GM18498 (cell line): ENCODE data around the gene CTXND2.

Source experiments
- ATAC-seq: cut with Tn5 transposase; IDR thresholded peaks from one replicate; pipeline ENCODE4 v1.9.1; 2021; ENCODE audit warnings: mild to moderate bottlenecking, moderate library complexity; ENCODE audit not compliant: unreplicated experiment

CTXND2 gene

DNA sequence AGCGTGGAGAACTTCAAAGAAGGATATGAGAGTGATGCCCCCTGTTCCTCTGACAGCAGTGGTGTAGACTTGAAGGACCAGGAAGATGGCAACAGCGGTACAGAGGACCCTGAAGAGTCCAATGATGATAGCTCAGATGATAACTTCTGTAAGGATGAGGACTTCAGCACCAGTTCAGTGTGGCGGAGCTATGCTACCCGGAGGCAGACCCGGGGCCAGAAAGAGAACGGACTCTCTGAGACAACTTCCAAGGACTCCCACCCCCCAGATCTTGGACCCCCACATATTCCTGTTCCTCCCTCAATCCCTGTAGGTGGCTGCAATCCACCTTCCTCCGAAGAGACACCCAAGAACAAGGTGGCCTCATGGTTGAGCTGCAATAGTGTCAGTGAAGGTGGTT lies 73.7 kb downstream of the CTXND2 start:
- ATAC-seq, result no peak

DNA sequence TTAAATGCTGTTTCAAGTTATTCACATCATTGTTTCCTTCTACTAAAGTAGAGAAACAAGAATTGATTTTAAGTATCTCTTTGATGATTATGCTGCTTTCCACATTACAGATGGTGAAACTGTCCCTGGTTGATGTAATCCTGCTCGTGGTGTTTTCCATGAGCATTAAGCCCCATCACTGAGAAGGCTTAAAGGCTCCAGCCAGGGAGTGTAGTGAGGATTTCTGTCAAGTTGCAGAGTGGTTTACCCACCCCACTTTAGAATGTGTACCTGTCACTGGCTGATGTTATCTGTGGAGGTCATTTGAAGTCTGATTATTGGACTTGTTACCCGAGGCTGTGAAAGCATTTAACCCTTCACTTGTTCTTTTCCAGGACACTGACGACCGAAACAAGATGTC lies 74.8 kb downstream of the CTXND2 start:
- no peak for ATAC-seq
